Measurements from ENCODE around the gene ARMC6.

- TF ChIP-seq CTCF (IDR thresholded peaks at IDR 0.05) (no peak), REST (IDR thresholded peaks at IDR 0.05; ENCODE audit: insufficient read depth in 1 of 2, low read depth in 2 of 2, low read length in 1 of 2) (no peak), TCF7L2 (IDR thresholded peaks at IDR 0.05; ENCODE audit: low read depth, low read length) (no peak), SIN3A (IDR thresholded peaks at IDR 0.05; ENCODE audit: borderline replicate concordance, insufficient read depth, low read depth, low read length) (no peak)
Measured at GRCh38 chr19:19106056-19106551, 72.7 kb downstream of the ARMC6 start.
